Measurements from ENCODE around the gene GRIN2A. TPM values are rescaled to one million over a fixed set of nuclear protein-coding genes. Genes with fewer than 3 reads are reported as not detected.

GRIN2A gene
- total RNA-seq, 4 donors from 2014 or later = 0.25 to 26.1 (median 13.5) TPM

- Histone ChIP-seq H3K9me3 (no peaks in the 10 kb centered on the region), H3K27ac (no peak overlapping the region), H3K27me3 (no peaks in the 10 kb centered on the region), H3K36me3 (no peaks in the 10 kb centered on the region), H3K4me3 (no peak overlapping the region), H3K4me1 (no peaks in the 10 kb centered on the region)
- 82 to 89% methylated on average over 15 to 19 of the region's 20 CpGs for WGBS, 2 donors (ENCODE audit: low coverage in 1 of 2)
- no peak for TF ChIP-seq POLR2A (IDR thresholded peaks at IDR 0.05)
- no peak for TF ChIP-seq CTCF (IDR thresholded peaks at IDR 0.05)
- no peak for TF ChIP-seq POLR2AphosphoS5 (IDR thresholded peaks at IDR 0.05)
- TF ChIP-seq EP300 (IDR thresholded peaks at IDR 0.05) = no peak
- ATAC-seq = no peak
These were observed 332.5 kb downstream of the GRIN2A start for GRCh38 chr16:9849697-9850245.

- 59 to 86% methylated on average over 2 of the region's 2 CpGs for WGBS, 2 donors (ENCODE audit: low coverage in 1 of 2)
- H3K36me3 ChIP-seq = no peaks in the 10 kb centered on the region
- H3K4me3 ChIP-seq = no peak overlapping the region
- ATAC-seq = no peak
- H3K9me3 ChIP-seq = no peaks in the 10 kb centered on the region
- H3K27ac ChIP-seq = no peak overlapping the region
- TF ChIP-seq POLR2AphosphoS5 (IDR thresholded peaks at IDR 0.05) = no peak
- no peak for TF ChIP-seq POLR2A (IDR thresholded peaks at IDR 0.05)
- no peak for TF ChIP-seq CTCF (IDR thresholded peaks at IDR 0.05)
- TF ChIP-seq EP300 (IDR thresholded peaks at IDR 0.05) = no peak
- H3K4me1 ChIP-seq = no peaks in the 10 kb centered on the region
- no peaks in the 10 kb centered on the region for H3K27me3 ChIP-seq
These were observed 335.1 kb downstream of the GRIN2A start for GRCh38 chr16:9847146-9847545.

GRCh38 chr16:9846362-9847099 is 335.7 kb downstream of the GRIN2A start:
- no peaks in the 10 kb centered on the region for H3K9me3 ChIP-seq
- no peak overlapping the region for H3K4me3 ChIP-seq
- H3K27me3 ChIP-seq = no peaks in the 10 kb centered on the region
- H3K36me3 ChIP-seq = no peaks in the 10 kb centered on the region
- ATAC-seq = no peak
- WGBS, 2 donors (ENCODE audit: low coverage in 1 of 2) = 69 to 86% methylated on average over 2 of the region's 2 CpGs
- no peak overlapping the region for H3K27ac ChIP-seq
- no peaks in the 10 kb centered on the region for H3K4me1 ChIP-seq
- no peak for TF ChIP-seq POLR2AphosphoS5 (IDR thresholded peaks at IDR 0.05)
- no peak for TF ChIP-seq CTCF (IDR thresholded peaks at IDR 0.05)
- no peak for TF ChIP-seq POLR2A (IDR thresholded peaks at IDR 0.05)
- TF ChIP-seq EP300 (IDR thresholded peaks at IDR 0.05) = no peak

GRCh38 chr16:9845661-9846361 is 336.4 kb downstream of the GRIN2A start:
- no peak for ATAC-seq
- WGBS, 2 donors (ENCODE audit: low coverage in 1 of 2) = 65 to 88% methylated on average over 3 of the region's 3 CpGs
- no peaks in the 10 kb centered on the region for H3K9me3 ChIP-seq
- H3K4me3 ChIP-seq = no peak overlapping the region
- H3K27ac ChIP-seq = no peak overlapping the region
- no peaks in the 10 kb centered on the region for H3K36me3 ChIP-seq
- no peaks in the 10 kb centered on the region for H3K4me1 ChIP-seq
- H3K27me3 ChIP-seq = no peaks in the 10 kb centered on the region
- TF ChIP-seq POLR2A (IDR thresholded peaks at IDR 0.05) = no peak
- TF ChIP-seq EP300 (IDR thresholded peaks at IDR 0.05) = no peak

- Histone ChIP-seq H3K36me3 (no peaks in the 10 kb centered on the region), H3K4me1 (no peaks in the 10 kb centered on the region), H3K27me3 (no peaks in the 10 kb centered on the region), H3K4me3 (no peak overlapping the region), H3K9me3 (no peaks in the 10 kb centered on the region), H3K27ac (no peak overlapping the region)
- WGBS, 2 donors (ENCODE audit: low coverage in 1 of 2) = 64 to 67% methylated on average over 5 to 6 of the region's 6 CpGs
- no peak for TF ChIP-seq POLR2A (IDR thresholded peaks at IDR 0.05)
- TF ChIP-seq CTCF (IDR thresholded peaks at IDR 0.05) = no peak
- no peak for TF ChIP-seq POLR2AphosphoS5 (IDR thresholded peaks at IDR 0.05)
- TF ChIP-seq EP300 (IDR thresholded peaks at IDR 0.05) = no peak
- no peak for ATAC-seq
These were observed 337.9 kb downstream of the GRIN2A start for GRCh38 chr16:9844361-9844760.

Measured in gastroesophageal sphincter (tissue), 4 donors.